NOMO-1 treated with dmso at 0.1 percent for 144 hours (cell line): ENCODE results near the gene ATRIP.
A peak's percentile ranks its signal among the peaks of the same experiment; 100 is the strongest.
"Not testable (repeated sequence)": the region's sequence is repeated elsewhere in the genome, so short reads cannot be mapped to it uniquely, and the experiment has no call there.

ENCODE experiments used
- DNase-seq: peaks from one replicate; lab custom pipeline; 2025; ENCODE audit not compliant: unreplicated experiment; lab: John Stamatoyannopoulos, UW

Gene ATRIP

GRCh38 chr3:48435774-48436476 is 10.6 kb upstream of the ATRIP start:
- peak; percentile 68 for DNase-seq

- DNase-seq, result no peak
Observed at GRCh38 chr3:48436477-48436787, 10.1 kb upstream of the ATRIP start.

GRCh38 chr3:48436855-48437254 is 9.7 kb upstream of the ATRIP start:
- no peak for DNase-seq

- no peak for DNase-seq
Observed at GRCh38 chr3:48437812-48438211, 8.7 kb upstream of the ATRIP start.

GRCh38 chr3:48439820-48440589 is 6.5 kb upstream of the ATRIP start, which contains the start of the genes CCDC51 and TMA7:
CCDC51 (minus strand) TSS chr3:48440119; CDS start chr3:48435128, 4,991 bp downstream.
TMA7 (plus strand) TSS chr3:48440257; CDS start chr3:48440297, 40 bp downstream.
- DNase-seq, result peak; percentile 98

- no peak for DNase-seq
Observed at GRCh38 chr3:48440590-48440958, 6.0 kb upstream of the ATRIP start.

- no peak for DNase-seq
Observed at GRCh38 chr3:48441940-48442339, 4.6 kb upstream of the ATRIP start.

GRCh38 chr3:48445277-48445882 is 1.2 kb upstream of the ATRIP start:
- DNase-seq, result no peak

GRCh38 chr3:48446043-48446424 is 503 bp upstream of the ATRIP start:
- no peak for DNase-seq

GRCh38 chr3:48451270-48451669 is 4.7 kb downstream of the ATRIP start:
- no peak for DNase-seq

GRCh38 chr3:48456456-48456855 is 9.9 kb downstream of the ATRIP start:
- DNase-seq, result no peak

- no peak for DNase-seq
Observed at GRCh38 chr3:48459331-48459730, 12.8 kb downstream of the ATRIP start.

GRCh38 chr3:48459773-48460516 is 13.4 kb downstream of the ATRIP start:
- no peak for DNase-seq

- no peak for DNase-seq
Observed at GRCh38 chr3:48460517-48460902, 14.0 kb downstream of the ATRIP start.

GRCh38 chr3:48461767-48462166 is 15.2 kb downstream of the ATRIP start:
- not testable (repeated sequence) for DNase-seq

GRCh38 chr3:48463703-48464102 is 17.2 kb downstream of the ATRIP start:
- no peak for DNase-seq

GRCh38 chr3:48464713-48465221 is 18.2 kb downstream of the ATRIP start:
- DNase-seq, result no peak

- no peak for DNase-seq
Observed at GRCh38 chr3:48465237-48465530, 18.6 kb downstream of the ATRIP start.

GRCh38 chr3:48465531-48466378 is 19.2 kb downstream of the ATRIP start:
- peak; percentile 78 for DNase-seq

- no peak for DNase-seq
Observed at GRCh38 chr3:48466386-48467109, 20.0 kb downstream of the ATRIP start.
